GM12873 (cell line): ENCODE results near the gene HOXB2.

Experiments
- TF ChIP-seq, protein P1 (sequence below): IDR thresholded peaks from 2 replicates; pipeline ENCODE4 v1.5.1; 2012; ENCODE audit warnings: low read depth, mild to moderate bottlenecking, moderate library complexity, low read length, control low read depth; ENCODE audit not compliant: insufficient read depth; ENCODE audit errors: missing control alignments

HOXB2 gene

DNA sequence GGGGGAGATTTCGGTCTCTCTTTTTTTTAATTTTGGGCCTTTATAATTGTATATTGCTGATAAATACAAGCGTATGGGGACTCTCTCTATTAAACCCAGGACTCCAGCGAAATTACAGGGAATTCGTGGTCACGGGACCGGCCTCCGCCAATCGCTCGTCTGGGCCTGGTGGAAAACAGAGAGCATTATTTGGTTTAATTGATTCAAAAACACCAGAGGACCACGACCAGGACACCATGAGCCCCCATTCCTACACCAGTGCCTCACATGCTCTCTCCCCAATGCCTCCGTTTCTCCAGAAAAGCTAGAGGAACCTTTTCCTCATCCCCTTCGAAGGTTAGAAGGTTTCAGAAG is at the start of gene HOXB2:
TSS of gene HOXB2 (minus strand) at position 88 of the 354 bp plus-strand sequence. CDS start 198 bp downstream, outside the sequence.
- TF ChIP-seq, protein P1, sequence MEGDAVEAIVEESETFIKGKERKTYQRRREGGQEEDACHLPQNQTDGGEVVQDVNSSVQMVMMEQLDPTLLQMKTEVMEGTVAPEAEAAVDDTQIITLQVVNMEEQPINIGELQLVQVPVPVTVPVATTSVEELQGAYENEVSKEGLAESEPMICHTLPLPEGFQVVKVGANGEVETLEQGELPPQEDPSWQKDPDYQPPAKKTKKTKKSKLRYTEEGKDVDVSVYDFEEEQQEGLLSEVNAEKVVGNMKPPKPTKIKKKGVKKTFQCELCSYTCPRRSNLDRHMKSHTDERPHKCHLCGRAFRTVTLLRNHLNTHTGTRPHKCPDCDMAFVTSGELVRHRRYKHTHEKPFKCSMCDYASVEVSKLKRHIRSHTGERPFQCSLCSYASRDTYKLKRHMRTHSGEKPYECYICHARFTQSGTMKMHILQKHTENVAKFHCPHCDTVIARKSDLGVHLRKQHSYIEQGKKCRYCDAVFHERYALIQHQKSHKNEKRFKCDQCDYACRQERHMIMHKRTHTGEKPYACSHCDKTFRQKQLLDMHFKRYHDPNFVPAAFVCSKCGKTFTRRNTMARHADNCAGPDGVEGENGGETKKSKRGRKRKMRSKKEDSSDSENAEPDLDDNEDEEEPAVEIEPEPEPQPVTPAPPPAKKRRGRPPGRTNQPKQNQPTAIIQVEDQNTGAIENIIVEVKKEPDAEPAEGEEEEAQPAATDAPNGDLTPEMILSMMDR: no peak

DNA sequence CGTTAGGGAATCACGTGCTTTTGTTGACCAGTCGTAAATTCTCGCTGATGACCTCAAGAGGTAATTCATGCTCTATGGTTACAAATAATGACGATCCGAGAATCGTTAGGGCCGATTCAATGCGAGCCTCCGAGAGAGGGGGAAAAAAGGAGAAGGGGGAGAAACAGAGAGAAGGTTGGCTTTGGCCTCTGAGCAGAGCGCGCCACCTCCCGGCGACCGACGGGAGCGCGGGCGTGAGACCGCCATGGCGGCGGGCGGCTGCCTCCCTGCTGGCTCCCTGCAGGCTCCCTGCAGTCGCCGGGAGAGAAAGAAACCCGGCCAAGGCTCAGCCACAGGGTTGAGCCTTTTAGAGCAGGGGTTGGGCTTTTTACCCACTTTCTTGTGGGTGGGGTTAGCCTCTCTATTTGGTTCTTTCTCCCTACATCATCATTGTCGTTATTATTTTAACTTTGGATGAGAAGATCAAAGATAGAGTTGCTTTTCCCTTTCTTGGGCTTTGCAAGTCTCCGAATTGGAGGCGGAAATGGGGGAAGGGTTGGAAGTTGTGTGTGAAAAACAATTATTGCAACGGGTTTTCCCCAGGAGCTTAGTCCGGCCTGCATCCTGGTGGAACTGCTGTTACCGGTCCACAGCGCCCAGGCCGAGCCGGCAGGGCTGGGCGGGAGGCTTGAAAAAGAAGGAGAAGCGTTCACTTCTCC is 49.1 kb upstream of the HOXB2 start:
- TF ChIP-seq, protein P1: peak; percentile 97

DNA sequence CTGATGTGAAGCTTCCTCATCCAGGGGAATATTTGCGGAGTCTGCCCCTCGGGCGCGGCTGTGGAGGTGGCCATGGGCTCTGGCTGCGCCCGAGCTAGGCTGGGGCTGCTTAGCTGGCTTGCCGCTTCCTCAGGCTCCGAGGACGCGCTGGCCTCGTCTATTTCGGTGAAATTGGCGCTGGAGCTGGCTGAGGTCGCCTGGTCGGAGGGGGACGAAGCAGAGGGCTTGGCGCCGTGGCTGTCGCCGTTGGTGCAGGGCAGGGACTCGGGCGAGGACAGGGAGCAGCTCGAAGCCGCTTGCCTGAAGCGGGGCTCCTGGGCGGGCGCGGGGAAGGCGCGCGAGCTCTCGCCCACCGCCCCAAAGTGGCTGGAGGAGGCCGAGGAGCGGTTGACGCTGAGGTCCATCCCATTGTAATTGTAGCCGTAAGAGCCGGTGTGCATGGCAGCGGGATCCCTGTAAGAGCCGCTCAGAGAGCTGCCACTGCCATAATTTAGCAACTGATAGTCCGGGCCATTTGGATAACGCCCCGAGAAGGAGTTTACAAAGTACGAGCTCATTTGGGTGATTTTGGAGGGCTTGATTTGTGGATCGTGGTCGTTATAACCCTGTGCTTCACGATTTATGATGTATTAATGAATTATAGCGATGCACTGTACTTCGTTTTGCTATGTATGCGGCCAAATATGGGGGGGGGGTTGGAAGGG is 48.4 kb upstream of the HOXB2 start, which contains the start of gene HOXB5:
TSS of gene HOXB5 (minus strand) at position 654 of the 704 bp plus-strand sequence. CDS start at position 557, 97 bp downstream.
- TF ChIP-seq, protein P1: no peak

DNA sequence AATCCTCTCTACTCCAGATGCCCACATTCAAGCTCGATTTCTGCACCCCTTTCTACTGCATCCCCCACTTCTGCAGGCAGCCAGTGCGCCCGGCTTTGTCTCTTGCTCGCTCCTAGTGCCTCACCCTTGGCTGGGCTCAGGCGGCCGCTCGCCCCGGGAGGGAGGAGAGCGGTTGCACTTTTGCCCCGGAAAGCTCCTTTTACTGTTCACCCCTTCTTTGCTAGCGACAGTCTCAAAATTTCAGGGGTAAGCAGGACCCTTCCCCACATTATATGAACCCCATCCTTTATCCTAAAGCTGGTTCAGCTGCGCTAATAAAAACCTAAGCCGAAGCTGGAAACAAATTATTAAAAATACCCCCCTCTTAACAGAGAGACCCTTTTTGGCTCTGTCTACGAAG is 47.7 kb upstream of the HOXB2 start:
- TF ChIP-seq, protein P1: no peak

DNA sequence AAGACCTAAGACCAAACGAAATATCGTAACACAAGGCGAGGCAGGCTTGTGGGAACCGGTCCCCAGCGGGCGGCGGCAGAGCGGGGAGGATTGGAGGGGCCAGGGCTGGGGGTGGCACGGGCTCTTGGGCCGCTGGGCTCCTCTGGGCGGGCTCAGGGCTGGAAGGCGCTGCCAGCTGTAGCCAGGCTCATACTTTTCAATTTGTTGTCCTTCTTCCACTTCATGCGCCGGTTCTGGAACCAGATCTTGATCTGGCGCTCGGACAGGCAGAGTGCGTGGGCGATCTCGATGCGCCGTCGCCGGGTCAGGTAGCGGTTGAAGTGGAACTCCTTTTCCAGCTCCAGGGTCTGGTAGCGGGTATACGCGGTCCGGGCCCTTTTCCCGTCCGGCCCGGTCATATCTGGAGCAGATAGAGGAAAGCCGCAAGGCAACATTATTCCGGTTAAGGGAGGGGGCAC is 47.2 kb upstream of the HOXB2 start:
- TF ChIP-seq, protein P1: no peak

DNA sequence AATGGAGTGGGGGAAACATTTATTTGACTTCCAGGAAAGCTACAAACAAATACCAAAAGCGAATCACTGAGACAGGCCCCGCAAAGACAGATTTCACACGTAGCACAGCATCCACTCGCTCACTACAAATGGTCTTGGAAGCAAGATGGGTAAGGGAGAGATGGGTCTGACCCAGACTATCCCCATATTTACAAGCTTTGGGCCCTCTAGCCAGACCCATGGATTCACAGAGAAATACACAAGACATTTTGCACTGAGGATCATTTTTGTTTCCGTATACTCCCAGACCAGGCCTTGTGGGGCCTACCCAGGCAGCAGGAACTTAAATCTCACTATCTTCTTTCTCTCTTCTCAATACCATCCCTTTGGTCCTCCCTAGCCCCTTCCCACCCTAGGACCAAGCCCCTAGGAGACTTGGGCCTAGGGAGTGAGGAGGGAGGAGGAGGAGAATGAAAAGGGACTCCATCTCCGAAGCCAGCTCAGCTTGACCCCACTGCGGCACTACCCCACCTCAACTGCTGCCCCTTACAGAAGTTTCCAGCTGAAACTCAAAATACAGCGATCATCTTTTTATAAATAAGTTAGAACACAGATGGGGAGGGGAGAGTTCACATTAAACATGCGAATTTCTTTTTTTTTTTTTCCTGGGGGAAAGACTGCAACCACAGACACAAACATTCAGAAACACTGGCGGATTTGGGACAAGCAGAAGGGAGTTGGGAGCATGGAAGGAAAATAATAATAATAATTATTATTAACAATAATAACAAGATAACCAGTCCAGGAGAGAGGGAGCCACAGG is 46.5 kb upstream of the HOXB2 start:
- TF ChIP-seq, protein P1: no peak
